Measurements from ENCODE around the gene CRYGN.

The CRYGN gene

GRCh38 chr7:151439855-151440798 is at the start of gene CRYGN:
Gene CRYGN, minus strand, starts transcription at chr7:151440141. Its CDS starts 224 bp downstream, at chr7:151439917.
- Histone ChIP-seq H3K9me3 (no peaks in the 10 kb centered on the region), H3K9ac (0 out of 2 replicates have a peak within 1 kb of the TSS, but pooled peaks have one; percentile 38), H3K4me1 (peaks cover 36% of the 10 kb centered on the region), H3K36me3 (no peaks in the 10 kb centered on the region), H3K27ac (no peak within 1 kb of the TSS), H3K4me2 (peak within 1 kb of the TSS; percentile 94), H3K4me3 (peak within 1 kb of the TSS; percentile 60), H4K20me1 (no peaks in the 10 kb centered on the region), H3K27me3 (peaks cover 23% of the 10 kb centered on the region)
- no peak for TF ChIP-seq Cebpa-rat (IDR thresholded peaks at IDR 0.05)

- Histone ChIP-seq H3K9me3 (peaks cover 4% of the 10 kb centered on the region; the same call in 1 of the 2 replicates), H3K4me3 (no peak overlapping the region), H3K27ac (no peak overlapping the region), H3K27me3 (no peaks in the 10 kb centered on the region), H3K9ac (no peak overlapping the region), H3K4me1 (peaks cover 36% of the 10 kb centered on the region), H3K36me3 (peaks cover 71% of the 10 kb centered on the region), H4K20me1 (peaks cover 94% of the 10 kb centered on the region), H3K4me2 (no peak overlapping the region)
- no peak for TF ChIP-seq Cebpa-rat (IDR thresholded peaks at IDR 0.05)
These were observed 49.6 kb upstream of the CRYGN start for GRCh38 chr7:151489498-151489897.

- peaks cover 94% of the 10 kb centered on the region for H4K20me1 ChIP-seq
- no peak overlapping the region for H3K27ac ChIP-seq
- peaks cover 80% of the 10 kb centered on the region for H3K36me3 ChIP-seq
- no peaks in the 10 kb centered on the region for H3K27me3 ChIP-seq
- peak overlapping the region; percentile 87; the same call in 1 of the 2 replicates for H3K4me2 ChIP-seq
- H3K4me1 ChIP-seq: peaks cover 49% of the 10 kb centered on the region
- peaks cover 3% of the 10 kb centered on the region; the same call in 1 of the 2 replicates for H3K9me3 ChIP-seq
- no peak overlapping the region for H3K4me3 ChIP-seq
- no peak for TF ChIP-seq Cebpa-rat (IDR thresholded peaks at IDR 0.05)
- H3K9ac ChIP-seq: no peak overlapping the region
These were observed 48.2 kb upstream of the CRYGN start for GRCh38 chr7:151488096-151488495.

GRCh38 chr7:151487228-151487627 is 47.3 kb upstream of the CRYGN start:
- peaks cover 94% of the 10 kb centered on the region for H4K20me1 ChIP-seq

GRCh38 chr7:151486074-151486473 is 46.1 kb upstream of the CRYGN start:
- Histone ChIP-seq H3K4me2 (peak overlapping the region; percentile 87), H3K4me1 (peaks cover 66% of the 10 kb centered on the region), H4K20me1 (peaks cover 94% of the 10 kb centered on the region), H3K27ac (peak overlapping the region; percentile 55), H3K36me3 (peaks cover 86% of the 10 kb centered on the region), H3K9ac (peak overlapping the region; percentile 36; the same call in 1 of the 2 replicates), H3K4me3 (peak overlapping the region; percentile 32), H3K9me3 (no peaks in the 10 kb centered on the region), H3K27me3 (no peaks in the 10 kb centered on the region)
- no peak for TF ChIP-seq Cebpa-rat (IDR thresholded peaks at IDR 0.05)

More at GRCh38 chr7:151487228-151487627, 47.3 kb upstream of the CRYGN start:
- Histone ChIP-seq H3K27ac (peak overlapping the region; percentile 55), H3K4me2 (peak overlapping the region; percentile 87), H3K36me3 (peaks cover 86% of the 10 kb centered on the region), H3K4me1 (peaks cover 57% of the 10 kb centered on the region), H3K4me3 (no peak overlapping the region), H3K9me3 (no peaks in the 10 kb centered on the region), H3K27me3 (no peaks in the 10 kb centered on the region), H3K9ac (no peak overlapping the region)
- no peak for TF ChIP-seq Cebpa-rat (IDR thresholded peaks at IDR 0.05)

GRCh38 chr7:151484971-151485707 is 45.2 kb upstream of the CRYGN start:
- Histone ChIP-seq H3K4me2 (peak overlapping the region; percentile 87), H3K9me3 (no peaks in the 10 kb centered on the region), H3K9ac (peak overlapping the region; percentile 34; the same call in 1 of the 2 replicates), H3K27me3 (no peaks in the 10 kb centered on the region), H4K20me1 (peaks cover 94% of the 10 kb centered on the region), H3K4me1 (peaks cover 66% of the 10 kb centered on the region), H3K4me3 (peak overlapping the region; percentile 32), H3K36me3 (peaks cover 87% of the 10 kb centered on the region), H3K27ac (peak overlapping the region; percentile 55)
- no peak for TF ChIP-seq Cebpa-rat (IDR thresholded peaks at IDR 0.05)

- H3K4me2 ChIP-seq: peak overlapping the region; percentile 87; the same call in 1 of the 2 replicates
- H3K27me3 ChIP-seq: no peaks in the 10 kb centered on the region
- H3K27ac ChIP-seq: peak overlapping the region; percentile 18
- H3K4me3 ChIP-seq: no peak overlapping the region
- no peak overlapping the region for H3K9ac ChIP-seq
- no peak for TF ChIP-seq Cebpa-rat (IDR thresholded peaks at IDR 0.05)
- no peaks in the 10 kb centered on the region for H3K9me3 ChIP-seq
- H4K20me1 ChIP-seq: peaks cover 96% of the 10 kb centered on the region
- H3K4me1 ChIP-seq: peaks cover 66% of the 10 kb centered on the region
- H3K36me3 ChIP-seq: peaks cover 87% of the 10 kb centered on the region
These were observed 43.7 kb upstream of the CRYGN start for GRCh38 chr7:151483711-151483983.

GRCh38 chr7:151482883-151483710 is 43.2 kb upstream of the CRYGN start:
- TF ChIP-seq Cebpa-rat (IDR thresholded peaks at IDR 0.05): no peak
- Histone ChIP-seq H3K4me3 (no peak overlapping the region), H4K20me1 (peaks cover 98% of the 10 kb centered on the region), H3K9ac (no peak overlapping the region), H3K27me3 (no peaks in the 10 kb centered on the region), H3K4me2 (no peak overlapping the region), H3K9me3 (no peaks in the 10 kb centered on the region), H3K4me1 (peaks cover 66% of the 10 kb centered on the region), H3K36me3 (peaks cover 86% of the 10 kb centered on the region), H3K27ac (peak overlapping the region; percentile 18)

Data from BLaER1 (cell line).